LNCAP (cell line): ENCODE measurements around the gene SIGMAR1.
A peak's percentile ranks its signal among the peaks of the same experiment; 100 is the strongest.

ENCODE experiments used
- TF ChIP-seq, protein P1 (sequence below): fragments of 450-650 bp; IDR thresholded peaks from 2 replicates; pipeline ENCODE4 v1.5.1; 2017; ENCODE audit warnings: mild to moderate bottlenecking

SIGMAR1 gene

DNA sequence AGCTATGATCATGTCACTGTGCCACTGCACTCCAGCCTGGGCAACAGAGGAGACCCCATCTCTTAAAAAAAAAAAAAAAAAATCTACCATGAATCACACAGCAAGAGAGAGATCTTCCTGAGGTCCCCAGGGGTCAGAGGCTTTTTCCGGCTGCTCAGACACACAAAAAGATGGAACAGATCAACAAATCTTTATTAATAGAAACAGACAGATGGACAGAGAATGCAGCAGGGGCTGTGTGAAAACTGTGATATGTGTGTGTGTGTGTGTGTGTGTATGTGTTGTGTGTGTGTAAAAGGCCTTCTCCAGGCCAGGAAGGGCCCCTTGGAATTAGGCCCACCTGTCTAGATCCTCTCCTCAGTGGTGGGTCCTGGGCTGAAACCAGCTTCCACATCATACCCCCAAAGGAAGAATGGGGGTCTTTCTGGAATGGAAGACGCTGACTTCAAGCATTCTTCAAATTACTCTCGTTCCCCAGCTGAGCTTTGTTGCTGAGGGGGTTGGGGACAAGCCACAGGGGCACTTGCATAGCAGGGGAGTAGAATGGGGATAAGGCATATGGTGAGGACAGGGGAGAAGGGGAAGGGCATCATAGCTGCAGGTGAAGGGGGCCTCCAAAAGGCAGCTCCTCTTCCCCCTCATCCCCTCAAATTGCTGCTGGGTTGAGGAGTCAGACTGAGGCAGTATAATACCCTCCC is 2.9 kb downstream of the SIGMAR1 start:
- TF ChIP-seq, protein P1, sequence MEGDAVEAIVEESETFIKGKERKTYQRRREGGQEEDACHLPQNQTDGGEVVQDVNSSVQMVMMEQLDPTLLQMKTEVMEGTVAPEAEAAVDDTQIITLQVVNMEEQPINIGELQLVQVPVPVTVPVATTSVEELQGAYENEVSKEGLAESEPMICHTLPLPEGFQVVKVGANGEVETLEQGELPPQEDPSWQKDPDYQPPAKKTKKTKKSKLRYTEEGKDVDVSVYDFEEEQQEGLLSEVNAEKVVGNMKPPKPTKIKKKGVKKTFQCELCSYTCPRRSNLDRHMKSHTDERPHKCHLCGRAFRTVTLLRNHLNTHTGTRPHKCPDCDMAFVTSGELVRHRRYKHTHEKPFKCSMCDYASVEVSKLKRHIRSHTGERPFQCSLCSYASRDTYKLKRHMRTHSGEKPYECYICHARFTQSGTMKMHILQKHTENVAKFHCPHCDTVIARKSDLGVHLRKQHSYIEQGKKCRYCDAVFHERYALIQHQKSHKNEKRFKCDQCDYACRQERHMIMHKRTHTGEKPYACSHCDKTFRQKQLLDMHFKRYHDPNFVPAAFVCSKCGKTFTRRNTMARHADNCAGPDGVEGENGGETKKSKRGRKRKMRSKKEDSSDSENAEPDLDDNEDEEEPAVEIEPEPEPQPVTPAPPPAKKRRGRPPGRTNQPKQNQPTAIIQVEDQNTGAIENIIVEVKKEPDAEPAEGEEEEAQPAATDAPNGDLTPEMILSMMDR: no peak

GRCh38 chr9:34633851-34634550 is 3.6 kb downstream of the SIGMAR1 start:
- TF ChIP-seq, protein P1: peak; percentile 91

- TF ChIP-seq, protein P1: no peak
These were observed 4.4 kb downstream of the SIGMAR1 start for GRCh38 chr9:34633166-34633565.

DNA sequence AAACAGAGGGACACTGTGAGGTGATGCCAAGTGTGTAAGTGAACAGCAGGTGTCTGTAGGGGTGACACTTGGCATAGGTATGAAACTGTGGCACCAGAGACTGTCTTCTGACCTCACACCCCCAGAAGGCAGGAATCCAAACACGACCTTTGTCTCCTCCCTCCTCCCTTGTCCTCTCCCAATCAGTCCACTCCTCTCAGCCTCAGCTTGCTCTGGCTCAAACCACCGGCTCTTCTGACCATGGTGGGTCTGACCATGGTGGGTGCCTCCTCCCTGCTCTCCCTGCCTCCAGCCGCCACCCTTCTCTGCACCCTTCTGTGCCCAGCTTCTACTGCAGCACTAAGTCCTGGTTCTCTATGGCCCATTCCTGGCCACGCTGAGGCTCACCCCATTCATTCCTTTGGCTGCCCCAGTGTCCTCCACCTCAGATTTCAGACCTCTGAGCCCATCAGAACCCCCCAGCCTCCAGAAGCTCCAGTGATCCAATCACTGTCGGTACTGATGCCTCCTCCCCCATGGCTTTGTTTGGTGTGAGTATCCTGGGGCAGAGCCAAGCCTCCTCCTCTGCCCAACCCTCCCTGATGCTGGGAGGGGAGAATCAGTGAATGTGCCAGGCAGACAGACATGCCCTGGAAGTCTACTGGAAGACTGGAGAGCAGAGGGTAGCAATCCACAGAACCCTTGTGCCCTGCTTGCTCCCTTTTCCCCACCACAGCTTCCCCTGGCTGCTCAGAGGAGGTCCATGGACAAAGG is 7.0 kb downstream of the SIGMAR1 start:
- TF ChIP-seq, protein P1: no peak

- TF ChIP-seq, protein P1: no peak
These were observed 8.1 kb downstream of the SIGMAR1 start for GRCh38 chr9:34629491-34629808.

GRCh38 chr9:34628656-34629490 is 8.7 kb downstream of the SIGMAR1 start, which contains the start of gene ARID3C:
Gene ARID3C, minus strand, starts transcription at chr9:34629066. Its CDS starts 1,052 bp downstream, at chr9:34628014.
- TF ChIP-seq, protein P1: no peak
